ENCODE data around the gene IL36RN. TPM values are rescaled to one million over a fixed set of nuclear protein-coding genes. Genes with fewer than 3 reads are reported as not detected.
"Not testable (repeated sequence)": the region's sequence is repeated elsewhere in the genome, so short reads cannot be mapped to it uniquely, and the experiment has no call there.

Gene IL36RN
- total RNA-seq, 1 experiment from 2014 or later: not detected

- DNase-seq (ENCODE audit: low read depth): no peak
Measured at GRCh38 chr2:113075030-113075429, 16.0 kb downstream of the IL36RN start.

- DNase-seq (ENCODE audit: low read depth): no peak
Measured at GRCh38 chr2:113075600-113075999, 16.6 kb downstream of the IL36RN start.

- no peak for DNase-seq (ENCODE audit: low read depth)
Measured at GRCh38 chr2:113076954-113077669, 18.1 kb downstream of the IL36RN start.

- DNase-seq (ENCODE audit: low read depth): peak; percentile 7
Measured at GRCh38 chr2:113077921-113078320, 18.9 kb downstream of the IL36RN start.

- DNase-seq (ENCODE audit: low read depth): peak; percentile 36
Measured at GRCh38 chr2:113078350-113078839, 19.4 kb downstream of the IL36RN start.

- peak; percentile 55 for DNase-seq (ENCODE audit: low read depth)
Measured at GRCh38 chr2:113079131-113079530, 20.1 kb downstream of the IL36RN start.

- DNase-seq (ENCODE audit: low read depth): peak; percentile 14
Measured at GRCh38 chr2:113080134-113080533, 21.1 kb downstream of the IL36RN start.

GRCh38 chr2:113081488-113082210 lies 22.7 kb downstream of the IL36RN start:
- DNase-seq (ENCODE audit: low read depth): no peak

GRCh38 chr2:113083296-113083695 lies 24.3 kb downstream of the IL36RN start:
- DNase-seq (ENCODE audit: low read depth): no peak

- DNase-seq (ENCODE audit: low read depth): peak; percentile 8
Measured at GRCh38 chr2:113084249-113085000, 25.4 kb downstream of the IL36RN start.

GRCh38 chr2:113085542-113085941 lies 26.5 kb downstream of the IL36RN start:
- DNase-seq (ENCODE audit: low read depth): no peak

- no peak for DNase-seq (ENCODE audit: low read depth)
Measured at GRCh38 chr2:113088213-113088992, 29.4 kb downstream of the IL36RN start.

GRCh38 chr2:113089916-113090315 lies 30.9 kb downstream of the IL36RN start:
- DNase-seq (ENCODE audit: low read depth): no peak

- DNase-seq (ENCODE audit: low read depth): no peak
Measured at GRCh38 chr2:113091231-113091896, 32.4 kb downstream of the IL36RN start.

GRCh38 chr2:113092864-113093612 lies 34.0 kb downstream of the IL36RN start:
- no peak for DNase-seq (ENCODE audit: low read depth)

GRCh38 chr2:113093613-113093977 lies 34.6 kb downstream of the IL36RN start:
- no peak for DNase-seq (ENCODE audit: low read depth)

- not testable (repeated sequence) for DNase-seq (ENCODE audit: low read depth)
Measured at GRCh38 chr2:113096306-113096705, 37.3 kb downstream of the IL36RN start.

- DNase-seq (ENCODE audit: low read depth): not testable (repeated sequence)
Measured at GRCh38 chr2:113096842-113097618, 38.0 kb downstream of the IL36RN start.

GRCh38 chr2:113098041-113098440 lies 39.0 kb downstream of the IL36RN start:
- no peak for DNase-seq (ENCODE audit: low read depth)

Measured in LHCN-M2 (cell line).